H1 (cell line): ENCODE data around the gene IQUB. TPM values are rescaled to one million over a fixed set of nuclear protein-coding genes. Genes with fewer than 3 reads are reported as not detected.

ENCODE experiments used
- CTCF ChIA-PET: fragments of 300-600 bp; sonication (Branson Sonifier 250); formaldehyde crosslinking; loops from one replicate; lab custom pipeline; 2021; ENCODE audit not compliant: partially characterized antibody; lab: Charles Lee
- POLR2A ChIA-PET: fragments of 300-600 bp; sonication (Branson Sonifier 250); formaldehyde crosslinking; loops from one replicate; lab custom pipeline; 2021; ENCODE audit warnings: inconsistent platforms; ENCODE audit not compliant: partially characterized antibody; lab: Charles Lee
- DNase-seq, 2 experiments: peaks; one replicate each; pipeline versions ENCODE4 v3.0.0 to v3.0.0-alpha.2; 2010 to 2022; ENCODE audit warnings: low spot score in 2 of 2, low read depth in 1 of 2, mixed read lengths in 1 of 2
- FAIRE-seq: peaks from 2 replicates; lab custom pipeline; 2011; peaks lifted over from hg19 to GRCh38; lab: Jason Lieb, UNC
- H2AFZ ChIP-seq: 2 replicates; pipeline ENCODE4 v1.8.1; 2012; ENCODE audit warnings: low read length, inconsistent platforms
- H2AK5ac ChIP-seq: 2 replicates; pipeline ENCODE4 v1.6.1; 2013; ENCODE audit warnings: low read depth, low read length
- H2BK120ac ChIP-seq: replicated peaks from 2 replicates; pipeline ENCODE3; 2013; ENCODE audit warnings: low read depth, low read length, inconsistent platforms
- H2BK12ac ChIP-seq: 2 replicates; pipeline ENCODE4 v1.6.1; 2013; ENCODE audit warnings: low read depth, low read length
- H2BK15ac ChIP-seq: 2 replicates; pipeline ENCODE4 v1.6.1; 2013; ENCODE audit warnings: low read length
- H2BK20ac ChIP-seq: 2 replicates; pipeline ENCODE4 v1.6.1; 2013; ENCODE audit warnings: low read length
- H2BK5ac ChIP-seq: 2 replicates; pipeline ENCODE4 v1.6.1; 2013; ENCODE audit warnings: low read depth, low read length
- H3K14ac ChIP-seq: 2 replicates; pipeline ENCODE4 v1.6.1; 2013; ENCODE audit warnings: inconsistent platforms; ENCODE audit not compliant: insufficient read length
- H3K18ac ChIP-seq: 2 replicates; pipeline ENCODE4 v1.6.1; 2013; ENCODE audit warnings: low read length; ENCODE audit errors: extremely low read depth
- H3K23ac ChIP-seq: 2 replicates; pipeline ENCODE4 v1.6.1; 2013; ENCODE audit warnings: inconsistent platforms; ENCODE audit not compliant: insufficient read length
- H3K23me2 ChIP-seq: 2 replicates; pipeline ENCODE4 v1.6.1; 2013; ENCODE audit warnings: low read depth, low read length
- H3K27ac ChIP-seq: 2 replicates; pipeline ENCODE4 v1.6.1; 2011; ENCODE audit warnings: low read depth, low read length, inconsistent platforms
- H3K27me3 ChIP-seq, 4 experiments: replicated peaks in 1 of 4; 1 replicate in 1 of 4; 2 replicates in 3 of 4; pipeline versions ENCODE4 v1.6.1 to v1.8.1; 2011 to 2013; ENCODE audit warnings: low read length in 3 of 4, mild to moderate bottlenecking in 3 of 4, inconsistent platforms in 2 of 4, mixed read lengths in 2 of 4, moderate library complexity in 1 of 4; ENCODE audit not compliant: control insufficient read depth in 3 of 4, insufficient read depth in 3 of 4; ENCODE audit errors: extremely low read depth in 1 of 4
- H3K36me3 ChIP-seq, 4 experiments: 2 replicates each; pipeline versions ENCODE4 v1.6.1 to v1.8.1; 2011 to 2013; ENCODE audit warnings: mild to moderate bottlenecking in 4 of 4, low read length in 3 of 4, moderate library complexity in 2 of 4, control low read depth in 1 of 4, inconsistent platforms in 1 of 4; ENCODE audit not compliant: insufficient read depth in 4 of 4, control insufficient read depth in 2 of 4
- H3K4ac ChIP-seq: replicated peaks from 2 replicates; pipeline ENCODE3; 2013; ENCODE audit warnings: low read length, low read depth, mixed read lengths, inconsistent platforms; ENCODE audit not compliant: insufficient read length
- H3K4me1 ChIP-seq, 4 experiments: replicated peaks in 1 of 4; 1 replicate in 1 of 4; 2 replicates in 3 of 4; pipeline versions ENCODE4 v1.6.1 to v1.8.1; 2011 to 2013; ENCODE audit warnings: low read length in 3 of 4, inconsistent platforms in 2 of 4, mixed read lengths in 1 of 4; ENCODE audit not compliant: insufficient read depth in 4 of 4, control insufficient read depth in 3 of 4
- H3K4me2 ChIP-seq, 2 experiments: 2 replicates each; pipeline versions ENCODE4 v1.6.1 to v1.8.1; 2011 to 2013; ENCODE audit warnings: low read depth in 2 of 2, low read length in 2 of 2, control low read depth in 1 of 2, inconsistent platforms in 1 of 2, mild to moderate bottlenecking in 1 of 2; ENCODE audit not compliant: insufficient read depth in 1 of 2
- H3K4me3 ChIP-seq, 4 experiments: fragments of 200-600, 300-600 bp in 1 of 4; sonication (generic), shearing (Covaris generic), sonication (Bioruptor Twin) in 1 of 4; 2 replicates each; pipeline versions ENCODE4 v1.5.1 to v1.8.1; 2011 to 2016; ENCODE audit warnings: low read length in 4 of 4, low read depth in 3 of 4, control low read depth in 2 of 4, inconsistent platforms in 2 of 4, mild to moderate bottlenecking in 2 of 4, mixed read lengths in 1 of 4, moderate library complexity in 1 of 4; ENCODE audit not compliant: insufficient read depth in 2 of 4; ENCODE audit errors: extremely low read depth in 1 of 4
- H3K56ac ChIP-seq: replicated peaks from 2 replicates; pipeline ENCODE3; 2013; ENCODE audit warnings: low read depth, mild to moderate bottlenecking, mixed read lengths, low read length, inconsistent platforms; ENCODE audit not compliant: insufficient read length
- H3K79me1 ChIP-seq: 2 replicates; pipeline ENCODE4 v1.6.1; 2013; ENCODE audit warnings: low read depth, low read length, control low read depth
- H3K79me2 ChIP-seq, 2 experiments: 2 replicates each; pipeline versions ENCODE4 v1.6.1 to v1.8.1; 2012 to 2013; ENCODE audit warnings: low read length in 2 of 2, mild to moderate bottlenecking in 2 of 2, inconsistent platforms in 1 of 2; ENCODE audit not compliant: insufficient read depth in 2 of 2, control insufficient read depth in 1 of 2
- H3K9ac ChIP-seq, 4 experiments: replicated peaks in 1 of 4; 1 replicate in 1 of 4; 2 replicates in 3 of 4; pipeline versions ENCODE4 v1.6.1 to v1.8.1; 2011 to 2013; ENCODE audit warnings: low read depth in 3 of 4, low read length in 3 of 4, control low read depth in 2 of 4, mild to moderate bottlenecking in 2 of 4, moderate library complexity in 2 of 4, inconsistent platforms in 1 of 4; ENCODE audit errors: extremely low read depth in 1 of 4
- H3K9me3 ChIP-seq, 2 experiments: 2 replicates each; pipeline versions ENCODE4 v1.6.1 to v1.8.1; 2012 to 2013; ENCODE audit warnings: mild to moderate bottlenecking in 2 of 2, moderate library complexity in 2 of 2, control low read depth in 1 of 2, inconsistent platforms in 1 of 2, low read depth in 1 of 2, low read length in 1 of 2, mixed read lengths in 1 of 2; ENCODE audit not compliant: insufficient read depth in 2 of 2
- H4K20me1 ChIP-seq, 2 experiments: replicated peaks in 1 of 2; 2 replicates each; pipeline versions ENCODE3 to v1.8.1; 2011 to 2013; ENCODE audit warnings: inconsistent platforms in 2 of 2, low read length in 2 of 2, mild to moderate bottlenecking in 1 of 2; ENCODE audit not compliant: insufficient read depth in 2 of 2, control insufficient read depth in 1 of 2
- H4K5ac ChIP-seq: 2 replicates; pipeline ENCODE4 v1.6.1; 2013; ENCODE audit warnings: low read length, low read depth, mixed read lengths, inconsistent platforms; ENCODE audit not compliant: insufficient read length
- H4K8ac ChIP-seq: 2 replicates; pipeline ENCODE4 v1.8.0; 2013; ENCODE audit warnings: mild to moderate bottlenecking, moderate library complexity, low read length, inconsistent platforms; ENCODE audit not compliant: insufficient read depth; ENCODE audit errors: extremely low read depth
- H4K91ac ChIP-seq: replicated peaks from 2 replicates; pipeline ENCODE3; 2013; ENCODE audit warnings: low read length, mixed read lengths, inconsistent platforms; ENCODE audit not compliant: insufficient read length
- ASH2L ChIP-seq: fragments of 200-600, 300-600 bp; sonication (generic); IDR thresholded peaks from one replicate; pipeline ENCODE4 v1.7.1; 2017; ENCODE audit warnings: low read length
- CBX8 ChIP-seq: fragments of 300-800, 300-1000 bp; sonication (generic); IDR thresholded peaks from 2 replicates; pipeline ENCODE4 v1.7.1; 2016; ENCODE audit warnings: low read depth, low read length, borderline replicate concordance
- CHD1 ChIP-seq: IDR thresholded peaks from 2 replicates; pipeline ENCODE4 v1.6.1; 2012; ENCODE audit warnings: low read depth, low read length, improper control_type of control experiment
- CREB1 ChIP-seq: IDR thresholded peaks from 2 replicates; pipeline ENCODE4 v1.6.1; 2012; ENCODE audit warnings: inconsistent platforms
- EP300 ChIP-seq, 2 experiments: IDR thresholded peaks; 1 replicate in 1 of 2; 2 replicates in 1 of 2; pipeline ENCODE4 v1.6.1; 2011 to 2012; ENCODE audit warnings: low read depth in 2 of 2, low read length in 2 of 2, mild to moderate bottlenecking in 2 of 2, borderline replicate concordance in 1 of 2, inconsistent platforms in 1 of 2, moderate library complexity in 1 of 2
- GTF2F1 ChIP-seq: IDR thresholded peaks from 2 replicates; pipeline ENCODE4 v1.6.1; 2012; ENCODE audit warnings: low read depth, low read length, improper control_type of control experiment, borderline replicate concordance
- HDAC6 ChIP-seq: IDR thresholded peaks from one replicate; pipeline ENCODE4 v1.7.1; 2012; ENCODE audit warnings: low read depth, mild to moderate bottlenecking, inconsistent platforms, low read length, moderate library complexity
- SAP30 ChIP-seq: fragments of 300-600 bp; sonication (generic); IDR thresholded peaks from 2 replicates; pipeline ENCODE4 v1.7.1; 2012; ENCODE audit warnings: low read length, moderate library complexity, mild to moderate bottlenecking, inconsistent platforms; ENCODE audit not compliant: insufficient read depth, insufficient replicate concordance
- SIRT6 ChIP-seq: IDR thresholded peaks from one replicate; pipeline ENCODE4 v1.7.1; 2012; ENCODE audit warnings: low read length, inconsistent platforms
- SP4 ChIP-seq: IDR thresholded peaks from 2 replicates; pipeline ENCODE4 v1.6.1; 2012; ENCODE audit warnings: low read length, inconsistent platforms
- TBP ChIP-seq: IDR thresholded peaks from 2 replicates; pipeline ENCODE4 v1.6.1; 2011; ENCODE audit warnings: low read depth, low read length, improper control_type of control experiment
- USF2 ChIP-seq: IDR thresholded peaks from 2 replicates; pipeline ENCODE4 v1.6.1; 2011; ENCODE audit warnings: low read length, improper control_type of control experiment
- WGBS, 2 experiments: shearing (Covaris generic) in 1 of 2; methylation state at CpG; one replicate each; pipeline versions ENCODE4 v1.1.6 to v1.1.7; 2013 to 2015; ENCODE audit warnings: low lambda C conversion rate in 2 of 2, mixed read lengths in 2 of 2, inconsistent platforms in 1 of 2, low coverage in 1 of 2, missing lambda C conversion rate in 1 of 2; ENCODE audit not compliant: insufficient replicate concordance in 2 of 2, insufficient coverage in 1 of 2, insufficient read length in 1 of 2; ENCODE audit errors: extremely low coverage in 1 of 2, missing lambda C conversion rate in 1 of 2; 5-methylcytosine and 5-hydroxymethylcytosine counted together
- polyA plus RNA-seq, 7 experiments: library from polyadenylated mRNA; depleted of rRNA in 3 of 7; stranded (reverse) in 5 of 7; unstranded in 2 of 7; fragments of >200 nt in 5 of 7; fragments of 200-250 nt in 2 of 7; gene quantifications; 1 replicate in 5 of 7; 2 replicates in 1 of 7; 4 replicates in 1 of 7; pipeline versions ENCODE4 v1.2.1 to v1.2.3, GENCODE V29; 2011 to 2013; ENCODE audit warnings: missing spikeins in 2 of 7, mixed read lengths in 2 of 7
- total RNA-seq: library from RNA; stranded (reverse); fragmentation: NEBNext Ultra II Directional; extraction: Animal tissue kit (Norgen Biotek cat#: 25700); gene quantifications from 2 replicates; pipeline ENCODE4 v1.2.1, GENCODE V29; 2021

IQUB gene
- total and polyA plus RNA-seq, 2 of the 8 experiments (the other 6 are each of a cell fraction or from before 2014, with no cell fraction given) = 0.12 to 0.82 TPM

GRCh38 chr7:123570390-123571182, 36.2 kb upstream of the IQUB start:
- H3K79me2 ChIP-seq = no peaks in the 10 kb centered on the region
- no peaks in the 10 kb centered on the region for H3K9me3 ChIP-seq
- no peak overlapping the region for H2AFZ ChIP-seq
- ChIA-PET POLR2A (no interaction called here), CTCF (no interaction called here)
- no peak overlapping the region for H2BK12ac ChIP-seq
- no peak overlapping the region for H3K14ac ChIP-seq
- no peaks in the 10 kb centered on the region for H3K27me3 ChIP-seq
- H3K56ac ChIP-seq = no peak overlapping the region
- no peak overlapping the region for H4K8ac ChIP-seq
- H3K36me3 ChIP-seq = no peaks in the 10 kb centered on the region
- no peak overlapping the region for H3K23ac ChIP-seq
- no peak overlapping the region for H3K27ac ChIP-seq
- H3K4me3 ChIP-seq = no peak overlapping the region
- 89% methylated on average over 4 of the region's 4 CpGs; no CpG with 5 or more reads in 1 of the 2 experiments for WGBS, 2 experiments
- H2BK15ac ChIP-seq = no peak overlapping the region
- no peak overlapping the region for H4K5ac ChIP-seq
- H2BK20ac ChIP-seq = peak overlapping the region; percentile 49; the same call in 1 of the 2 replicates
- H3K18ac ChIP-seq = no peak overlapping the region
- H2AK5ac ChIP-seq = no peak overlapping the region
- DNase-seq = no peak
- H3K4me2 ChIP-seq = no peak overlapping the region
- no peak overlapping the region for H3K4ac ChIP-seq
- H2BK120ac ChIP-seq = no peak overlapping the region
- H3K23me2 ChIP-seq = no peaks in the 10 kb centered on the region
- H3K4me1 ChIP-seq = peaks cover 0 to 3% (median 0%) of the 10 kb centered on the region in 4 experiments; a peak in 1 of 7 replicates
- H3K79me1 ChIP-seq = no peaks in the 10 kb centered on the region
- H3K9ac ChIP-seq = no peak overlapping the region
- no peak overlapping the region for H4K91ac ChIP-seq
- no peaks in the 10 kb centered on the region for H4K20me1 ChIP-seq
- FAIRE-seq = no peak
- H2BK5ac ChIP-seq = no peak overlapping the region
- no peak for TF ChIP-seq EP300 (IDR thresholded peaks at IDR 0.05; ENCODE audit: borderline replicate concordance in 1 of 2, low read depth in 2 of 2, low read length in 2 of 2)
- no peak for TF ChIP-seq SP4
- TF ChIP-seq SAP30 = no peak
- no peak for TF ChIP-seq ASH2L
- TF ChIP-seq SIRT6 = no peak
- no peak for TF ChIP-seq GTF2F1
- TF ChIP-seq CHD1 = no peak
- no peak for TF ChIP-seq TBP
- TF ChIP-seq CBX8 = no peak
- TF ChIP-seq USF2 = no peak
- no peak for TF ChIP-seq CREB1
- TF ChIP-seq HDAC6 = no peak
